Adrenal gland (tissue), 12 donors: Measurements from ENCODE around the gene RASSF5. TPM values are rescaled to one million over a fixed set of nuclear protein-coding genes. Genes with fewer than 3 reads are reported as not detected.

Experiments used
- DNase-seq, 7 donors: peaks; one replicate each; pipeline ENCODE4 v3.0.0-alpha.2; 2019 to 2020
- H3K27ac ChIP-seq, 5 donors: fragments of 200-600 bp; sonication (generic) in 4 of 5; 1 replicate in 3 of 5; 2 replicates in 2 of 5; pipeline versions ENCODE4 v1.5.1 to v1.8.0; 2016 to 2020; ENCODE audit warnings: mild to moderate bottlenecking in 1 of 5
- H3K27me3 ChIP-seq: fragments of 200-600 bp; 2 replicates; pipeline ENCODE4 v1.8.0; 2021
- H3K36me3 ChIP-seq, 2 donors: fragments of 200-600 bp; replicated peaks in 1 of 2; 1 replicate in 1 of 2; 2 replicates in 1 of 2; pipeline versions ENCODE4 v1.5.1 to v1.8.0; 2018 to 2022
- H3K4me1 ChIP-seq, 2 donors: fragments of 200-600 bp; replicated peaks in 1 of 2; 1 replicate in 1 of 2; 2 replicates in 1 of 2; pipeline versions ENCODE4 v1.5.1 to v1.8.0; 2018 to 2021
- H3K4me3 ChIP-seq, 4 donors: fragments of 200-600 bp; sonication (generic) in 3 of 4; one replicate each; pipeline ENCODE4 v1.5.1; 2016 to 2018
- H3K9me3 ChIP-seq, 3 donors: fragments of 200-600 bp; sonication (generic) in 1 of 3; replicated peaks in 1 of 3; 1 replicate in 2 of 3; 2 replicates in 1 of 3; pipeline versions ENCODE4 v1.5.1 to v1.8.0; 2016 to 2021
- CTCF ChIP-seq, 6 experiments: fragments of 450-650 bp in 4 of 6; fragments of 200-600 bp in 2 of 6; sonication (generic) in 1 of 6; IDR thresholded peaks; 1 replicate in 5 of 6; 2 replicates in 1 of 6; pipeline versions ENCODE4 v1.5.1 to v1.8.0; 2016 to 2021; ENCODE audit warnings: antibody characterized with exemption in 6 of 6, mild to moderate bottlenecking in 2 of 6, moderate library complexity in 1 of 6
- POLR2A ChIP-seq, 2 donors: fragments of 450-650 bp; IDR thresholded peaks; one replicate each; pipeline ENCODE4 v1.6.1; 2017; ENCODE audit warnings: antibody characterized with exemption in 2 of 2, mild to moderate bottlenecking in 2 of 2, moderate library complexity in 1 of 2
- WGBS, 4 donors: extraction: QIAGEN DNeasy Blood & Tissue Kit in 2 of 4; methylation state at CpG; one replicate each; pipeline versions ENCODE4 v1.1.5 to v1.1.7; 2013 to 2017; 5-methylcytosine and 5-hydroxymethylcytosine counted together
- intact Hi-C, 2 donors: fragments of 100-400 bp; cut with DNase I; formaldehyde crosslinking; loops; one replicate each; pipeline versions ENCODE4 v1.14.1 to v1.15.0; 2022 to 2023
- polyA plus RNA-seq, 3 donors: library from polyadenylated mRNA; stranded (reverse); fragments of 200-250 nt in 2 of 3; fragments of 350-450 nt in 1 of 3; fragmentation: Illumina TruSeq in 1 of 3; extraction: RNeasy Lipid Tissue Mini Kit (QIAGEN cat#74804) in 1 of 3; gene quantifications; one replicate each; pipeline ENCODE4 v1.2.3, GENCODE V29; 2013 to 2014
- total RNA-seq, 9 donors: library from RNA; depleted of rRNA in 4 of 9; stranded (reverse); fragments of >200 nt in 4 of 9; fragments of 120-200 nt in 1 of 9; fragmentation: NEBNext Ultra II Directional in 1 of 9; extraction: Animal tissue kit (Norgen Biotek cat#: 25700) in 1 of 9; gene quantifications; one replicate each; pipeline versions ENCODE4 v1.1.0 to v1.2.4, GENCODE V29; 2013 to 2023
- donor health status: healthy with polysubstance abuse.
- donor health status: Bipolar disorder and iron deficiency.
- donor health status: DM: yes; HTN: yes; CAD: no.
- donor health status: DM: no; HTN: no; CAD: no.
- donor health status: DM: no; HTN: no; CAD: no.
- donor health status: DM: yes; HTN: yes; CAD: no.

RASSF5 gene
- total and polyA plus RNA-seq, 12 donors, result 7.1 to 57.9 (median 27.0) TPM

- WGBS, 4 donors, result 30 to 38% (median 37%) methylated on average over 7 to 10 of the region's 10 CpGs
These were observed 48.2 kb downstream of the RASSF5 start for GRCh38 chr1:206555473-206555935.

DNA sequence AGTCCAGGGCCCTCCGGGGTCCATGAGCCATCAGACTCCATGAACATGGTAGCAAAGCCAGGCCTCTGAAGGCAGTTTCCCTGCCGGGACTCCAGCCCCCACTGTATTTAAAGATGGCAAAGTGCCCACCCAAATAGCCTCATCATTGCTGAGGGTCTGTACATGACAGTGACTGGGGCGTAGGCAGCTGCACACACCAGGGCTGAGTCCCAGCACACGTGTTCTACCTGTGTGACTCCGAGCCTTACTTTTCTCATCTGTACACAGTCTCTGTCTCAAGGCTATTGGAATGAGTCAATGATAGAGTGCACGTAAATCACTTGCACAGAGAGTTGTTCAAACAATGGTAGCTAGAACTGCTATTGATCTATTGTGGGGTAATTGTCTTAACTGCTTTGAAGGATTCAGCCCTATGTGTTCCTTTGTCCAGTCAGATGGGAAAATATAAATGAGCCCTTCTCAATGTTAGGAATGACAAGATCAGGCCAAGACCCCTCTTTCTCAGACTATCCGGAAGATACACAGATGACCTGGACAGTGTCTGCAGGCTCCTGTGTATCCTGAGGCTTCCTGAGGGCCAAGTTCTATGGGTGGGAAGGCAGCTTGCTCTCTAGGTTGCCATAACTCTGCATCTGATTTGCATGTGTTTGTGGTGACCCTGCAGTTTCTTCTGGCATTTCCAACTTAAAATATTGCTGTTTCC lies 48.9 kb downstream of the RASSF5 start:
- no peaks in the 10 kb centered on the region for H3K27me3 ChIP-seq
- no peak for TF ChIP-seq POLR2A (IDR thresholded peaks at IDR 0.05)
- no peak for TF ChIP-seq CTCF (IDR thresholded peaks at IDR 0.05)
- WGBS, 4 donors, result 44 to 55% (median 49%) methylated on average over 5 to 7 of the region's 7 CpGs
- intact Hi-C loops, result no loop called here
- H3K36me3 ChIP-seq, result no peaks in the 10 kb centered on the region
- peak in 6 of 7 donors; percentile 36 to 58 (median 52) for DNase-seq
- H3K9me3 ChIP-seq, result no peaks in the 10 kb centered on the region
- H3K4me3 ChIP-seq, result peak overlapping the region in 1 of 4 donors; percentile 64
- peak overlapping the region; percentile 36 to 90 (median 67) for H3K27ac ChIP-seq
- H3K4me1 ChIP-seq, result peaks cover 52 to 75% of the 10 kb centered on the region in 2 donors

More at GRCh38 chr1:206555473-206555935, 48.2 kb downstream of the RASSF5 start:
- Histone ChIP-seq H3K27ac (peak overlapping the region; percentile 36 to 90 (median 67)), H3K4me1 (peaks cover 48 to 68% of the 10 kb centered on the region in 2 donors), H3K9me3 (no peaks in the 10 kb centered on the region), H3K27me3 (no peaks in the 10 kb centered on the region), H3K36me3 (no peaks in the 10 kb centered on the region), H3K4me3 (no peak overlapping the region)
- intact Hi-C loops, result no loop called here
- TF ChIP-seq POLR2A (IDR thresholded peaks at IDR 0.05) (peak in 1 of 2 donors; percentile 12), CTCF (IDR thresholded peaks at IDR 0.05) (no peak)
- DNase-seq, result peak; percentile 40 to 82 (median 69)

GRCh38 chr1:206556750-206557635 lies 49.7 kb downstream of the RASSF5 start:
- Histone ChIP-seq H3K36me3 (no peaks in the 10 kb centered on the region), H3K27ac (peak overlapping the region; percentile 52 to 90 (median 67)), H3K4me1 (peaks cover 52 to 77% of the 10 kb centered on the region in 2 donors), H3K27me3 (no peaks in the 10 kb centered on the region), H3K9me3 (no peaks in the 10 kb centered on the region), H3K4me3 (peak overlapping the region in 3 of 4 donors; percentile 13 to 64 (median 20))
- no peak for TF ChIP-seq CTCF (IDR thresholded peaks at IDR 0.05)
- TF ChIP-seq POLR2A (IDR thresholded peaks at IDR 0.05), result peak in 1 of 2 donors; percentile 63
- DNase-seq, result peak; percentile 78 to 91 (median 82)
- 0 to 3% (median 1%) methylated on average over 6 to 67 of the region's 67 CpGs for WGBS, 4 donors
- intact Hi-C loops, result no loop called here
